BJ (cell line): Measurements from ENCODE around the gene VPS26C. TPM values are rescaled to one million over a fixed set of nuclear protein-coding genes. Genes with fewer than 3 reads are reported as not detected.

Experiments
- CTCF ChIA-PET: fragments of 350-600 bp; formaldehyde crosslinking; extraction: SDS; loops from one replicate; lab custom pipeline; 2021; ENCODE audit warnings: antibody characterized with exemption, inconsistent platforms; lab: Yijun Ruan, JAX
- POLR2A ChIA-PET: fragments of 300-600 bp; sonication (Branson Sonifier 250); formaldehyde crosslinking; extraction: SDS; loops from one replicate; lab custom pipeline; 2021; ENCODE audit warnings: antibody characterized with exemption; lab: Charles Lee
- DNase-seq: peaks from one replicate; pipeline ENCODE4 v3.0.0-alpha.2; 2011; ENCODE audit warnings: low read depth
- H3K27me3 ChIP-seq: 2 replicates; pipeline ENCODE4 v1.6.0; 2011; ENCODE audit warnings: low read length; ENCODE audit not compliant: control insufficient read depth, insufficient read depth
- H3K36me3 ChIP-seq: 2 replicates; pipeline ENCODE4 v1.5.1; 2011; ENCODE audit warnings: low read length; ENCODE audit not compliant: control insufficient read depth, insufficient read depth
- H3K4me3 ChIP-seq: 2 replicates; pipeline ENCODE4 v1.5.1; 2011; ENCODE audit warnings: low read depth, mild to moderate bottlenecking, control low read depth, low read length
- polyA plus RNA-seq: library from polyadenylated mRNA; depleted of rRNA; stranded (reverse); fragments of >200 nt; gene quantifications from 2 replicates; pipeline ENCODE4 v1.2.3, GENCODE V29; 2011
- TF ChIP-seq, protein P1 (sequence below): IDR thresholded peaks from 2 replicates; pipeline ENCODE4 v1.5.1; 2011; ENCODE audit warnings: low read depth, mild to moderate bottlenecking, control low read depth, inconsistent platforms, low read length, moderate library complexity; ENCODE audit not compliant: insufficient read depth

Gene VPS26C
- polyA plus RNA-seq, 1 experiment: 63.3 TPM

DNA sequence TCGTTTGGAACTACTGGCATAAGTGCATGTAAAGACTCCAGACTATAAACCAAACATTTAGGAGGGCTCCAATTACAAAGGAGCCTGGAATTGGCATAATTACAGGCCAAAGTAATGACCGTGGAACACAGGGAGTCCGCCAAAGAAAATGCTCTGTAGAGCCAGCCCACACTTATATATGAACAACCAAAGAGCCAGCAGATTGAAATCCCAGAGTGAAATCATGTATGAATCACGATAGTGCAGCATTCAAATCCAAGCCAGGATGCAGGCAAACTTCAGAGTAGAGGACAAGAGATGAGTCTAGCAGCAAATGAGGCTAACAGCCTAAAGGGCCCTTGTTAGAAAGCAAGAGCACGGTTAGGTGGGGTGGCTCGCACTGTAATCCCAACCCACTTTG is 13.1 kb downstream of the VPS26C start:
- DNase-seq: no peak
- Histone ChIP-seq H3K36me3 (no peaks in the 10 kb centered on the region), H3K4me3 (no peak overlapping the region), H3K27me3 (no peaks in the 10 kb centered on the region)
- CTCF ChIA-PET: interaction anchor here (0.6 to 0.9 kb wide), 3 partner anchors 17 to 242 kb away, joined by 3 read pairs; no protein-coding TSS in a partner anchor
- TF ChIP-seq, protein P1, sequence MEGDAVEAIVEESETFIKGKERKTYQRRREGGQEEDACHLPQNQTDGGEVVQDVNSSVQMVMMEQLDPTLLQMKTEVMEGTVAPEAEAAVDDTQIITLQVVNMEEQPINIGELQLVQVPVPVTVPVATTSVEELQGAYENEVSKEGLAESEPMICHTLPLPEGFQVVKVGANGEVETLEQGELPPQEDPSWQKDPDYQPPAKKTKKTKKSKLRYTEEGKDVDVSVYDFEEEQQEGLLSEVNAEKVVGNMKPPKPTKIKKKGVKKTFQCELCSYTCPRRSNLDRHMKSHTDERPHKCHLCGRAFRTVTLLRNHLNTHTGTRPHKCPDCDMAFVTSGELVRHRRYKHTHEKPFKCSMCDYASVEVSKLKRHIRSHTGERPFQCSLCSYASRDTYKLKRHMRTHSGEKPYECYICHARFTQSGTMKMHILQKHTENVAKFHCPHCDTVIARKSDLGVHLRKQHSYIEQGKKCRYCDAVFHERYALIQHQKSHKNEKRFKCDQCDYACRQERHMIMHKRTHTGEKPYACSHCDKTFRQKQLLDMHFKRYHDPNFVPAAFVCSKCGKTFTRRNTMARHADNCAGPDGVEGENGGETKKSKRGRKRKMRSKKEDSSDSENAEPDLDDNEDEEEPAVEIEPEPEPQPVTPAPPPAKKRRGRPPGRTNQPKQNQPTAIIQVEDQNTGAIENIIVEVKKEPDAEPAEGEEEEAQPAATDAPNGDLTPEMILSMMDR: no peak
- POLR2A ChIA-PET: no interaction called here

DNA sequence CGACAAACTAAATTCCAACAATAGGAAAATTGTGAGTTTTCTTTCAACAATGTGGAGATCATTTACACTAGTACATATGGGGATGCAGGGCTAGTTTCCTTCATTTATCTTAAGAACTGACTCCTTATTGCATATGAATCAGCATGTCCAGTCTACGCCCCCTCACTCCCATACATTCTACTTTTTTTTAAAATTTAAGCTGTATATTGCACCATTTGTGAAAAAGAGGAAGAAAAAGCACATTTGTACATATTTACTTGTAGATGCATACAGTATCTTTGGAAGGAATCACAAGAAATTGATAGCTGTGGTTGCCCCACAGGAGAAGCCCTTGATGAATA is 15.9 kb downstream of the VPS26C start:
- ChIA-PET POLR2A (no interaction called here), CTCF (interaction anchor here (1.6 to 1.9 kb wide), 2 partner anchors 13 to 114 kb away, joined by 8 to 10 read pairs; no protein-coding TSS in a partner anchor)
- TF ChIP-seq, protein P1: no peak
- no peak for DNase-seq
- no peak overlapping the region for H3K4me3 ChIP-seq
- no peaks in the 10 kb centered on the region for H3K36me3 ChIP-seq
- H3K27me3 ChIP-seq: no peaks in the 10 kb centered on the region

DNA sequence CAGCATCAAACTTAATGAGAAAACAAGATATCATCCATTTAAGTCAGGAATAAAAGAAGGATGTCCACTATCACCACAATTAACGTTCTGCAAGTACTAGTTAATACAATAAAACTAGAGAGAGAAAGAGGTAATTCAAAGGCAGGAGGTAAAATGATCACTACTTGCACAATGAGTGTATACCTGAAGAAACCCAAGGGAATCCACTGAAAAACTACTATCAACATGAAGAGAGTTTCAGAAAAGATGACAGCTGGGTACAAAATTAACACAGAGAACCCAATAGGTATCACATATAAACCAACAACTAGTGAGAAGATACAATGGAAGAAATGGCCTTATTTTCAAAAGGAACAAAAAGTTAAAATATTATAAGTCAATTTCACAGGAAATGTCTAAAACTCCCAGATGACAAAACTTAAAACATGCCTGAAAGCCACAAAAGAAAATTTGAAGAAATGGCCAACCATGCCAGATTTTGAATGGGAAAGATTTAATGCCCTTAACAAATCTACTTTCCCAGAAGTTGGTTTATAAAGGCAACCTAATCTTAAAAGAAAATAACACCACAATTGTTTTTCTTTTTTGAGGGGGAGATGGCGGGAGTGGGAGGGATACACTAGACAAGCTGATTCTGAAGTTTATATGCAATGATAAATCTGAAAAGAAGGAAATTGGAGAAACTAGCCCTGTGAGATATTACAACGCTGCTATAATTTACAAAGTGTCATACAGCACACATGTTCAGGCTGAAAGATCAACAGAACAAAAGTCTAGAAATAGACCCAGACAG is 17.8 kb downstream of the VPS26C start:
- H3K4me3 ChIP-seq: no peak overlapping the region
- TF ChIP-seq, protein P1: no peak
- DNase-seq: no peak
- ChIA-PET POLR2A (no interaction called here), CTCF (interaction anchor here (0.6 to 1.2 kb wide), 2 partner anchors 15 to 270 kb away, joined by 3 read pairs; no protein-coding TSS in a partner anchor)
- H3K27me3 ChIP-seq: no peaks in the 10 kb centered on the region
- no peaks in the 10 kb centered on the region for H3K36me3 ChIP-seq

DNA sequence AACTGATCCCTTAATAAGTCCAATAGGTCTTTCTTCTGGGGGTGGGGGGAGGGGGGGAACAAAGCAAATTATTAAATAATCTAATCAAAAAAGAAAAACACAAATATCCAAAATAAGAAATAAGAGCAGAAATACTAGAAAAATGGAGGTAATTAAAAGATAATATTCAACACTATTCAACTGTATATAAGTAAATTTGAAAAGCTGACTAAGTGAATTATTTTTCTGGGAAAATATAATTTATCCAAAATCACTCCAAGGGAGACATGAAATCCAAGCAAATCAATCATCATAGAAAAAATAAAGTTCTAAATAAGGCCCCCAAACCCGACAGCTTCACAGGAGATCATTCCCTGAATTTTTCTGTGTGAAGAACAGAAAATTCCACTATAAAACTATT is 18.8 kb downstream of the VPS26C start:
- Histone ChIP-seq H3K27me3 (no peaks in the 10 kb centered on the region), H3K4me3 (no peak overlapping the region), H3K36me3 (no peaks in the 10 kb centered on the region)
- TF ChIP-seq, protein P1: no peak
- no peak for DNase-seq
- CTCF ChIA-PET: no interaction called here
- POLR2A ChIA-PET: no interaction called here

DNA sequence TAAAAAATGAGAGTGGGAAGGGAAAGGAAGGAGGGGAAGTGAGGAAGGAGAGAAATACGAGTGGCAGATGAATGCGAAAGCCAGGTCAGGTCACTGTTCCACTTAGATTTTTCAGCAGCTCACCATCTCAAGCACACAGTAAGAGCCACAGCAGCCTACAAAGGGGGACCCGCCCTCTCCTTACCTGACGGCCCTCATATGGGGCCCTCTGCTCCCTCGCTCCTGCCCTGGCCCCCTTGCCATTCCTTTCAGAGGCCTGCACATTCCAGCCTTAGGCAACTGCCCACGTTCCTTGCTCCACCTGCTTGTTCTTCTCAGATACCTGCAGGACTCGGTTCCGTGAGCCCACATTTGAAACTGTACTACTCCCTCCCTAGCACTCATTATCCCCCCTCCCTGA is 22.0 kb downstream of the VPS26C start:
- Histone ChIP-seq H3K4me3 (no peak overlapping the region), H3K36me3 (no peaks in the 10 kb centered on the region), H3K27me3 (no peaks in the 10 kb centered on the region)
- ChIA-PET CTCF (no interaction called here), POLR2A (no interaction called here)
- DNase-seq: no peak
- TF ChIP-seq, protein P1: no peak
